AG04449 (cell line): Measurements from ENCODE around the gene DNAJC30.

Experiments used
- CTCF ChIA-PET: fragments of 350-600 bp; formaldehyde crosslinking; extraction: SDS; loops from one replicate; lab custom pipeline; 2021; ENCODE audit warnings: antibody characterized with exemption; lab: Yijun Ruan, JAX
- POLR2A ChIA-PET: fragments of 400-600, 350-600 bp; formaldehyde crosslinking; extraction: SDS; loops from one replicate; lab custom pipeline; 2020; ENCODE audit warnings: antibody characterized with exemption, inconsistent platforms; lab: Yijun Ruan, JAX
- DNase-seq: peaks from one replicate; pipeline ENCODE4 v3.0.0-alpha.2; 2010; ENCODE audit warnings: low read depth, low spot score
- H3K4me3 ChIP-seq: 2 replicates; pipeline ENCODE4 v1.5.1; 2011; ENCODE audit warnings: low read depth, mild to moderate bottlenecking, control low read depth, low read length
- CTCF ChIP-seq: IDR thresholded peaks from one replicate; pipeline ENCODE4 v1.5.1; 2011; ENCODE audit warnings: mild to moderate bottlenecking, moderate library complexity, low read length, control low read depth, inconsistent platforms; ENCODE audit not compliant: insufficient read depth; ENCODE audit errors: missing control alignments

The DNAJC30 gene

GRCh38 chr7:73671857-73672445 is 11.3 kb downstream of the DNAJC30 start:
- ChIA-PET POLR2A (no interaction called here), CTCF (interaction anchor here (5.4 kb wide), 1 partner anchor 64 kb away, joined by 29 read pairs; no protein-coding TSS in a partner anchor)

GRCh38 chr7:73671322-73671661 is 12.0 kb downstream of the DNAJC30 start:
- H3K4me3 ChIP-seq = no peak overlapping the region
- ChIA-PET CTCF (interaction anchor here (0.6 to 5.4 kb wide), 2 partner anchors 58 to 64 kb away, joined by 4 to 29 read pairs; no protein-coding TSS in a partner anchor), POLR2A (no interaction called here)
- no peak for DNase-seq
- no peak for TF ChIP-seq CTCF

More at GRCh38 chr7:73671857-73672445, 11.3 kb downstream of the DNAJC30 start:
- TF ChIP-seq CTCF = no peak
- H3K4me3 ChIP-seq = no peak overlapping the region
- DNase-seq = no peak

- H3K4me3 ChIP-seq = no peak overlapping the region
- POLR2A ChIA-PET = no interaction called here
- no peak for DNase-seq
- CTCF ChIA-PET = interaction anchor here (1.0 to 3.3 kb wide), 5 partner anchors 8 to 63 kb away, joined by 3 to 34 read pairs (median 5); no protein-coding TSS in a partner anchor
- no peak for TF ChIP-seq CTCF
Measured at GRCh38 chr7:73669858-73670385, 13.3 kb downstream of the DNAJC30 start.

- CTCF ChIA-PET = interaction anchor here (0.8 to 3.3 kb wide), 11 partner anchors 9 to 66 kb away, joined by 3 to 34 read pairs (median 4); no protein-coding TSS in a partner anchor
- no peak for DNase-seq
- POLR2A ChIA-PET = no interaction called here
- peak overlapping the region; percentile 18 for H3K4me3 ChIP-seq
- no peak for TF ChIP-seq CTCF
Measured at GRCh38 chr7:73669288-73669701, 14.0 kb downstream of the DNAJC30 start.

- TF ChIP-seq CTCF = no peak
- H3K4me3 ChIP-seq = peak overlapping the region; percentile 72
- DNase-seq = no peak
- CTCF ChIA-PET = interaction anchor here (0.8 to 3.3 kb wide), 19 partner anchors 9 to 69 kb away, joined by 3 to 34 read pairs (median 5); partner anchors contain the start of gene BUD23
- POLR2A ChIA-PET = no interaction called here
Measured at GRCh38 chr7:73668886-73669230, 14.4 kb downstream of the DNAJC30 start.

GRCh38 chr7:73668103-73668885 is 15.0 kb downstream of the DNAJC30 start:
- H3K4me3 ChIP-seq = peak overlapping the region; percentile 72
- ChIA-PET CTCF (interaction anchor here (0.5 to 3.3 kb wide), 44 partner anchors 8 to 326 kb away, joined by 3 to 34 read pairs (median 4); partner anchors contain the start of gene BUD23), POLR2A (no interaction called here)
- TF ChIP-seq CTCF = no peak
- no peak for DNase-seq
